ENCODE measurements around the gene CALML5. TPM values are rescaled to one million over a fixed set of nuclear protein-coding genes. Genes with fewer than 3 reads are reported as not detected.

The CALML5 gene, protein sequence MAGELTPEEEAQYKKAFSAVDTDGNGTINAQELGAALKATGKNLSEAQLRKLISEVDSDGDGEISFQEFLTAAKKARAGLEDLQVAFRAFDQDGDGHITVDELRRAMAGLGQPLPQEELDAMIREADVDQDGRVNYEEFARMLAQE
- 10 to 100 TPM in 2 of 3 donors, not detected in 1; 31.0 to 31.1 TPM for total RNA-seq

DNA sequence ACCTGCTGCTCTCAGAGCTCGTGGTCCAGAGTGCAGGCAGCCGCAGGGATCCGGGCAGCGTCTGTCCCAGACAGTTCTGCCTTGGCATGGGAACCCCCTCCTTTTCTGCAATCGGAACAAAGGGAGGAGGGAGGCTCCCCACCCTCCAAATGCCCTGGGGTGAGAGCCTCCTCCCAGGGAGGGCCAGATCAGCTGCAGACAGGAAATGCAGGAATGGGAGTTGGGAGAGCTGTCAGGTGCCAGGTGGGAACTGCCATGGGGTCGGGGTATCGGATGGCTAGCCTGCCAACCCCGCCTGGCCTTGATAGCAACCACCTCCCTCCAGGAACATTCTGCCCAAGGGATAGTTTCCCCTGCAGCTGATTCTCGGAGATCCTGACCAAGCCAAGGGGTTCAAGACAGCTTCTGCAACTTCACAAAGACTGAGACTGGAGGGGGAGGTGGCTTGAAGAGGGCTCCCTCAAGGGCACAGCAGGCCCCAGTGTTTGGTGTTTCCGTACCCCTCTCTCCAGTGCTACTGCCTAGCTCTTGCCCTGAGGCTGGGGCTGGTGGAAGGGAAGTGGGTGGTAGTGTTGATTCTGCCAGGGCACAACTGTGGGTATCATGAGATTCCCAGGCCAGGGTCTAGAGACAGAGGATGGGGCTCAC is at the start of gene CALML5:
Gene CALML5, minus strand, starts transcription at position 78 of the 648 bp plus-strand sequence. CDS start 132 bp downstream, outside the sequence.
- H3K27ac ChIP-seq: peak within 1 kb of the TSS; percentile 52 to 70
- DNase-seq (ENCODE audit: low spot score in 2 of 2): peak in 1 of 2 donors; percentile 36
- no peak for TF ChIP-seq POLR2AphosphoS5 (IDR thresholded peaks at IDR 0.05)
- TF ChIP-seq POLR2A (IDR thresholded peaks at IDR 0.05): no peak
- TF ChIP-seq, protein P1, sequence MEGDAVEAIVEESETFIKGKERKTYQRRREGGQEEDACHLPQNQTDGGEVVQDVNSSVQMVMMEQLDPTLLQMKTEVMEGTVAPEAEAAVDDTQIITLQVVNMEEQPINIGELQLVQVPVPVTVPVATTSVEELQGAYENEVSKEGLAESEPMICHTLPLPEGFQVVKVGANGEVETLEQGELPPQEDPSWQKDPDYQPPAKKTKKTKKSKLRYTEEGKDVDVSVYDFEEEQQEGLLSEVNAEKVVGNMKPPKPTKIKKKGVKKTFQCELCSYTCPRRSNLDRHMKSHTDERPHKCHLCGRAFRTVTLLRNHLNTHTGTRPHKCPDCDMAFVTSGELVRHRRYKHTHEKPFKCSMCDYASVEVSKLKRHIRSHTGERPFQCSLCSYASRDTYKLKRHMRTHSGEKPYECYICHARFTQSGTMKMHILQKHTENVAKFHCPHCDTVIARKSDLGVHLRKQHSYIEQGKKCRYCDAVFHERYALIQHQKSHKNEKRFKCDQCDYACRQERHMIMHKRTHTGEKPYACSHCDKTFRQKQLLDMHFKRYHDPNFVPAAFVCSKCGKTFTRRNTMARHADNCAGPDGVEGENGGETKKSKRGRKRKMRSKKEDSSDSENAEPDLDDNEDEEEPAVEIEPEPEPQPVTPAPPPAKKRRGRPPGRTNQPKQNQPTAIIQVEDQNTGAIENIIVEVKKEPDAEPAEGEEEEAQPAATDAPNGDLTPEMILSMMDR (IDR thresholded peaks at IDR 0.05): no peak
- no peaks in the 10 kb centered on the region for H3K9me3 ChIP-seq
- intact Hi-C loops (cut with DNase I; ENCODE audit: low total_unique reads): loop anchor here (1.0 kb wide), 1 partner anchor 39 kb away; no protein-coding TSS in a partner anchor
- no peaks in the 10 kb centered on the region for H3K36me3 ChIP-seq
- no peaks in the 10 kb centered on the region for H3K27me3 ChIP-seq
- H3K4me1 ChIP-seq: peaks cover 3 to 15% of the 10 kb centered on the region in 2 donors
- H3K4me3 ChIP-seq: peak within 1 kb of the TSS in 1 of 3 donors; percentile 24

DNA sequence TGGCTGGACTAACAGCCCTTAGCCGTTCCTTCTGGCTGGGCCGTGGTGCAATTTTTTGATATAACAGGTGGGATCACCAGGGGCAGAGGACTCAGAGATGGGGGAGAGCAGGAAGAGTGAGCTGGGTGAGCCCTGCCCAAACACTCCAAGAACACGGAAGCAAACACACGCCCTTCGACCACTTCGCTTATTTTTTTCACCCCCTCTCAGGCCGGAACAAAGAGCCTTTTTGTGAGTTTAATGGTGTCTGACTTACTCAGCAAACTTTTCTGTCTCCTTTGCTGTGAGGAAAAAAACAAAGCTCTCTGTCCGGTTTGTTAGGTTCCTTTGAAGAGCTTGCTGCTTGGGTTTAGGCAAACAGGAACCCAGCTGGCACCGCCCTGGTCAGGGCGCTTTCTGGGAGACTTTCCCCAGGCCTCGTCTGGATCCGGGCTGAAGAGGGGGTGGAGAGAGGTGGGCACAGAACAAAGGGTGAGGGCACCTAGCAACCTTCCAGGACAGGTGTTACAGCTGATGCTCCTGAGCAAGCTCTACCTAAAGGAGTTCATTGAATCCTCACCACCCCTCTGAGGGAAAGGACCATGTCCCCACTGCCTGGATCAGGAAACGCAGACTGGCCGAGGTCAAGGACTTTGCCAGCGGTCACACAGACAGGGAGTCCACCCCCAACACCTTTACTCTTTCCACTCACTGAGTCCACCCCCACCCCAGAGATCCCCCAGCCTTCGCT is 48.7 kb upstream of the CALML5 start:
- Histone ChIP-seq H3K27ac (peak overlapping the region; percentile 95 to 97), H3K4me1 (peaks cover 10 to 39% of the 10 kb centered on the region in 2 donors), H3K4me3 (peak overlapping the region; percentile 15 to 53 (median 42)), H3K27me3 (no peaks in the 10 kb centered on the region), H3K36me3 (no peaks in the 10 kb centered on the region), H3K9me3 (no peaks in the 10 kb centered on the region)
- TF ChIP-seq, protein P1 (IDR thresholded peaks at IDR 0.05): no peak
- TF ChIP-seq POLR2AphosphoS5 (IDR thresholded peaks at IDR 0.05): peak in 1 of 3 donors; percentile 25
- TF ChIP-seq POLR2A (IDR thresholded peaks at IDR 0.05): no peak
- intact Hi-C loops (cut with DNase I; ENCODE audit: low total_unique reads): no loop called here
- DNase-seq (ENCODE audit: low spot score in 2 of 2): peak; percentile 64 to 68

DNA sequence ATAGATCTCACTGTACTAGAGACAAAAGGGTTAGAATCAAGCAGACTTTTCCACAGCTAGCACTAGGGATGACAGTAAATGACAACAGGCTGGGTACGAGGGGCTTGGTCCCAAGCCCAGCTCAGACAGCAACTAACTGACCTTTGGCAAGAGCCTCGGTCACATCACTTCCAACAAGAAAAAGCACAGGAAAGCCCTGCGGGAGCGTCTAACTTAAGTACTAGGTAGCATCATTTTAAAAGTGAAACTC is 48.2 kb upstream of the CALML5 start:
- no peak for DNase-seq (ENCODE audit: low spot score in 2 of 2)
- TF ChIP-seq, protein P1 (IDR thresholded peaks at IDR 0.05): no peak
- no peak for TF ChIP-seq POLR2A (IDR thresholded peaks at IDR 0.05)
- TF ChIP-seq POLR2AphosphoS5 (IDR thresholded peaks at IDR 0.05): no peak
- Histone ChIP-seq H3K9me3 (no peaks in the 10 kb centered on the region), H3K27ac (peak overlapping the region; percentile 95 to 97), H3K4me3 (peak overlapping the region; percentile 15 to 53 (median 42)), H3K4me1 (peaks cover 10 to 37% of the 10 kb centered on the region in 2 donors), H3K36me3 (no peaks in the 10 kb centered on the region), H3K27me3 (no peaks in the 10 kb centered on the region)
- intact Hi-C loops (cut with DNase I; ENCODE audit: low total_unique reads): no loop called here

DNA sequence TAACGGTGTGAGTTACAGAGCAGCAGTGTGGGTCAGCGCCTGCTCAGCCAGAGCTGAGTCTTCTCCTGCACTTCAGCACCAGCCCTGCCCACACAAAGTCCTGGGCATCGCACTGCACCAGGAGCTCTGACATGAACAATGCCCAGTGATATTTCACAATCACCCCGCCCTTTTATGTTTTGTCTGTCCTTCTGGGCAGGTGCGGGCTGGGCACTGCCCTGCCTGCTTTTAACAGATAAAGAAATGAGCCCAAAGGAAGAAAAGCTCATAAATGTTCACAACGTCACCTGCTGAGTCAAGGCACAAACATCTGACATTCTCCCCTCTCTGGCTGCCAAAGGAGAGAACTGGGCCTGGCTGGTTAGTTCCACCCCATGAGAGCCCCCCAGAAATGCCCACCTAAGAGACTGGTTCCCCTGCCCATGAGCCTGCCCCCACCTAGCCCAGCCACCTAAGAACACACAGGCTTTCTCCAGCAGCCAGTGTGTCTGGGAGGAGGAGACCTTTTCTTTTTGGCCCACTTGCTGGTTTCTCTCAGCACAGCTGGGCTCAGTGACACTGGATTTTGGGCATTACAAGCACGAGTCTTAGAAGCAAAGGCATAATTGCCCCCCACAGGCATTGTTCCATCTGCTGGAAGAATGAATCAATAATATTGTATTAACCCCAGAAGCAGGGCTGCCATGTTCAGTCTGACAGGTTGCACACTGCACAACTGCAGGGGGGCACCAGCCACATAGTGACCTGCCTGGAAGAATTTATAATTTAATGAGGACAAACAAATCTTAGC is 47.7 kb upstream of the CALML5 start:
- intact Hi-C loops (cut with DNase I; ENCODE audit: low total_unique reads): no loop called here
- no peaks in the 10 kb centered on the region for H3K27me3 ChIP-seq
- TF ChIP-seq, protein P1 (IDR thresholded peaks at IDR 0.05): no peak
- TF ChIP-seq POLR2A (IDR thresholded peaks at IDR 0.05) (no peak), POLR2AphosphoS5 (IDR thresholded peaks at IDR 0.05) (peak in 1 of 3 donors; percentile 25)
- H3K36me3 ChIP-seq: no peaks in the 10 kb centered on the region
- H3K4me3 ChIP-seq: peak overlapping the region in 2 of 3 donors; percentile 42 to 53
- H3K27ac ChIP-seq: peak overlapping the region; percentile 95 to 97
- peak; percentile 51 to 76 for DNase-seq (ENCODE audit: low spot score in 2 of 2)
- no peaks in the 10 kb centered on the region for H3K9me3 ChIP-seq
- H3K4me1 ChIP-seq: peaks cover 10 to 35% of the 10 kb centered on the region in 2 donors

All from breast epithelium (tissue), 4 donors.